ENCODE measurements around the gene ITGA5. TPM values are rescaled to one million over a fixed set of nuclear protein-coding genes. Genes with fewer than 3 reads are reported as not detected.

Gene ITGA5
- total and polyA plus RNA-seq, 2 of the 13 experiments (the other 11 are each of a cell fraction or from before 2014, with no cell fraction given): 0.20 to 0.40 TPM

DNA sequence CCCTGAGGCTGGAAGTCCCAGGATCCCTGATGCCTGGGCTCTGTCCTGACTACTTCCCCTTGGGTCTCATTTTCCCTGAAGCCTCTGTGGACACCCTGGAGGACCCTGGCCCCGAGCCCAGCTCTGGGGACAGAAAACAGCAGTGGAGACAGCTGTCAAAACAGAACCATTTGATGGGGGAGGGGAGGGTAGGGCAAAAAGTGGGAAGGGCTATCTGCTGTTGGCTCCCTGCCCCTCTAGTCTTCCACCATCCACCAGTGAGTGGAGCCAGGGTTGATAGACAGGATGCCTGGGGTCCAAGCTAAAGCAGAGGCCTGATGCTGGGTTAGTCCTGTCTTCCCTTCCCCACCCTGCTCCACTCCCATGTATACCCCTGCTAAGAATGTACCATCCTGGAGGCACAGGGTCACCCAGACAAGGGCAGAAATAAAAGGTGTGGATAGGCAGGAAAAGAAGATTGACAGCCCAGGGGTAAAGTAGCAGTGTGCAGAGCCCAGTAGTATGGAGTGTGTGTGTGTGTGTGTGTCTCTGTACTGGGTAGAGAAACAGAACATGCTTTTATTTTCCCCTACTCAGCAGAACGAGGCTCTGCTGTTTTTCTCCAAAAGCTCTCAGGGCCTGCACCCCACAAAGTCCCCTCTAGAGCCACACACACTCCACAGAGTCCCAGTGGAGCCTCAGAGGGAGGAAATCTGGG lies 44.4 kb downstream of the ITGA5 start:
- no peaks in the 10 kb centered on the region for H3K79me2 ChIP-seq (ENCODE audit: insufficient read depth, low read length)
- H3K4me3 ChIP-seq (replicated peaks in 1 of 3; ENCODE audit: insufficient read depth in 1 of 3, low read depth in 2 of 3, low read length in 3 of 3): no peak overlapping the region
- no peak overlapping the region for H3K4me2 ChIP-seq (ENCODE audit: low read depth, low read length)
- H3K9me3 ChIP-seq (ENCODE audit: low read length): no peaks in the 10 kb centered on the region
- in situ Hi-C loops (cut with HindIII; ENCODE audit: extremely low pct_ligation_motif_present, low pct_unique_long_range_greater_than_20kb): loop anchor here (10.0 kb wide), 1 partner anchor 380 kb away; no protein-coding TSS in a partner anchor
- H3K27ac ChIP-seq (ENCODE audit: extremely low read length, insufficient read depth, low read length): no peak overlapping the region
- peaks cover 0 to 14% of the 10 kb centered on the region in 2 experiments; a peak in 1 of 5 replicates for H3K27me3 ChIP-seq (ENCODE audit: control insufficient read depth in 1 of 2, insufficient read depth in 2 of 2, low read length in 2 of 2)
- POLR2A ChIA-PET: no interaction called here
- WGBS (ENCODE audit: low lambda C conversion rate): 0% methylated on average over 1 of the region's 2 CpGs
- no peak overlapping the region for H3K9ac ChIP-seq (ENCODE audit: insufficient read depth, low read depth, low read length)
- DNase-seq (ENCODE audit: low spot score) (no peak), FAIRE-seq (no peak), ATAC-seq (no peak)
- TF ChIP-seq MAFF (IDR thresholded peaks at IDR 0.05; ENCODE audit: low read depth, low read length) (0 out of 2 replicates have a peak, but pooled peaks have one; percentile 5), MAFK (conservative IDR thresholded peaks at IDR 0.05 in 1 of 2, IDR thresholded peaks at IDR 0.05 in 1 of 2; ENCODE audit: low read length in 2 of 2) (peak; percentile 29 to 50; a peak in 2 of 4 replicates), FOXJ3 (CRISPR knock-in tag; IDR thresholded peaks at IDR 0.05; ENCODE audit: borderline replicate concordance) (no peak)
- no peak overlapping the region for H2AFZ ChIP-seq (ENCODE audit: low read length)
- CTCF ChIA-PET (ENCODE audit: low intra/inter-chr PET ratio, low total read pairs): no interaction called here
- intact Hi-C loops (cut with micrococcal nuclease; ENCODE audit: unreplicated experiment): no loop called here
- peaks cover 27% of the 10 kb centered on the region for H3K4me1 ChIP-seq (ENCODE audit: insufficient read depth, low read length)
- H4K20me1 ChIP-seq (ENCODE audit: insufficient read depth, low read length): no peaks in the 10 kb centered on the region
- BruUV-seq (replicated peaks): no TSS peak
- H3K36me3 ChIP-seq (replicated peaks in 1 of 2; ENCODE audit: control insufficient read depth in 1 of 2, insufficient read depth in 2 of 2, low read length in 2 of 2): no peaks in the 10 kb centered on the region

DNA sequence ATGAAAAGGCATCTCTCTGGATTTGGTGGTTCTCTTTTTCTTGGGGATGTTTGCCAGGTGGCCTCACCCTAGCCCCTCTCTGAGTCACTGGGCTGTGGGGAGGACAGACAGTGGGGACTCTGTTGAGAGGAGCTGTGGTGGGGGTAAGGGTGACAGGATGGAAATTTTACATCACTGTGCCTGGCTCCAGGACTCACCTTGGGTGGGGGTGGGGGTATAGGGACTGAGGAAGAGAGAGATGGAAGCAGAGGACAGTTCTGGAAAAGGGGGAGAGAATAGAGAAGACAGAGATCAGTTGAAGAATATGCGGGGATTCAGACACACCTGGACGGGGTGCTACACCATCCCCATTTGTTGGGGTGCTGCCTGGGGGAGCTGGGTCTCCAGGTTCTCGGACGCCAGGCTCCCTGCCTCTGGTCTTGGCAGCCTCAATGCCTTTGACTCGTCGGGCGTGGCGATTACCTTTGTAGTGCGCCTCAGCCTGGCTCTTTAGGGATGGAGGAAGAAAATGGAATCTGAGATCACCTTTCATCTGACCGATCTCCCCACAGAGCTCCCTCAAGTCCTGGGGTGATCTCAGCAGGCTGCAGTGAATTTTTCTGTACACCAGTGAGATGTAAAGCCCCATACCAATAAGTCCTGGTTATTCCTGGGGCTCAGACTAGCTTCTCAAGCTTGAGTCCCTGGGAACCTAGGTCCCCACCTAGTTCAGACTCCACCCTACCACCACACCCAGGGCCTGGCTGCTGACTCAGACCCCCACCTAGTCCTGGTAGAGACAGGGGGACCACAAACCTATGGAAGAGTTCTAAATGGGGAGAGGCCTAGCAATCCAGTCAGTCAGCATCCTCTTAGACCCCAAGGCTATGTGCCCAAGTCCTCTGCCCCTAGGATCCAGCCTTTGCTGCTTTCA lies 45.2 kb downstream of the ITGA5 start:
- CTCF ChIA-PET (ENCODE audit: low intra/inter-chr PET ratio, low total read pairs): no interaction called here
- no peak overlapping the region for H3K4me2 ChIP-seq (ENCODE audit: low read depth, low read length)
- intact Hi-C loops (cut with micrococcal nuclease; ENCODE audit: unreplicated experiment) (no loop called here), in situ Hi-C loops (cut with HindIII; ENCODE audit: extremely low pct_ligation_motif_present, low pct_unique_long_range_greater_than_20kb) (loop anchor here (10.0 kb wide), 1 partner anchor 379 kb away; no protein-coding TSS in a partner anchor)
- BruUV-seq (replicated peaks): no TSS peak
- no peaks in the 10 kb centered on the region for H4K20me1 ChIP-seq (ENCODE audit: insufficient read depth, low read length)
- WGBS (ENCODE audit: low lambda C conversion rate): 66% methylated on average over 8 of the region's 10 CpGs
- FAIRE-seq: no peak
- H3K9me3 ChIP-seq (ENCODE audit: low read length): no peaks in the 10 kb centered on the region
- ATAC-seq: no peak
- DNase-seq (ENCODE audit: low spot score): no peak
- POLR2A ChIA-PET: no interaction called here
- H3K27ac ChIP-seq (ENCODE audit: extremely low read length, insufficient read depth, low read length): no peak overlapping the region
- H3K9ac ChIP-seq (ENCODE audit: insufficient read depth, low read depth, low read length): no peak overlapping the region
- no peaks in the 10 kb centered on the region for H3K79me2 ChIP-seq (ENCODE audit: insufficient read depth, low read length)
- H3K4me1 ChIP-seq (ENCODE audit: insufficient read depth, low read length): peaks cover 24% of the 10 kb centered on the region
- no peak overlapping the region for H3K4me3 ChIP-seq (replicated peaks in 1 of 3; ENCODE audit: insufficient read depth in 1 of 3, low read depth in 2 of 3, low read length in 3 of 3)
- no peak overlapping the region for H2AFZ ChIP-seq (ENCODE audit: low read length)
- no peaks in the 10 kb centered on the region for H3K36me3 ChIP-seq (replicated peaks in 1 of 2; ENCODE audit: control insufficient read depth in 1 of 2, insufficient read depth in 2 of 2, low read length in 2 of 2)
- peaks cover 0 to 14% of the 10 kb centered on the region in 2 experiments; a peak in 1 of 5 replicates for H3K27me3 ChIP-seq (ENCODE audit: control insufficient read depth in 1 of 2, insufficient read depth in 2 of 2, low read length in 2 of 2)
- TF ChIP-seq ZNF274 (CRISPR knock-in tag; IDR thresholded peaks at IDR 0.05) (no peak), EZH2 (conservative IDR thresholded peaks at IDR 0.05; ENCODE audit: low read depth, low read length) (no peak), ZNF644 (CRISPR knock-in tag; IDR thresholded peaks at IDR 0.05; ENCODE audit: low read depth) (no peak), ATF6 (CRISPR knock-in tag; conservative IDR thresholded peaks at IDR 0.05) (no peak), NR1H2 (CRISPR knock-in tag; IDR thresholded peaks at IDR 0.05; ENCODE audit: borderline replicate concordance, low read depth) (no peak), ZBTB4 (CRISPR knock-in tag; IDR thresholded peaks at IDR 0.05; ENCODE audit: borderline replicate concordance) (no peak), POLR2A (IDR thresholded peaks at IDR 0.05; ENCODE audit: insufficient read depth in 1 of 2, low read depth in 2 of 2, low read length in 2 of 2) (no peak), EEA1 (CRISPR knock-in tag; IDR thresholded peaks at IDR 0.05; ENCODE audit: borderline replicate concordance) (no peak)
